Mesothelial cell of epicardium (in vitro differentiated cells): ENCODE data around the gene FGF12. TPM values are rescaled to one million over a fixed set of nuclear protein-coding genes. Genes with fewer than 3 reads are reported as not detected.
"Not testable (repeated sequence)": the region's sequence is repeated elsewhere in the genome, so short reads cannot be mapped to it uniquely, and the experiment has no call there.

Experiments used
- DNase-seq, 2 experiments: peaks; one replicate each; pipeline ENCODE4 v3.0.0; 2021; ENCODE audit warnings: low spot score in 2 of 2; ENCODE audit not compliant: unreplicated experiment in 2 of 2
- H3K27ac Mint-ChIP-seq: 2 replicates; pipeline ENCODE4 v1.8.0; 2021; ENCODE audit warnings: mixed read lengths
- H3K27me3 Mint-ChIP-seq: 2 replicates; pipeline ENCODE4 v1.8.0; 2021; ENCODE audit warnings: low read depth, mixed read lengths
- H3K36me3 Mint-ChIP-seq: 2 replicates; pipeline ENCODE4 v1.8.0; 2021; ENCODE audit warnings: mixed read lengths
- H3K4me1 Mint-ChIP-seq: 2 replicates; pipeline ENCODE4 v1.8.0; 2021; ENCODE audit warnings: mixed read lengths
- H3K4me3 Mint-ChIP-seq: 2 replicates; pipeline ENCODE4 v1.8.0; 2021; ENCODE audit warnings: mild to moderate bottlenecking, moderate library complexity, mixed read lengths
- H3K9me3 Mint-ChIP-seq: 2 replicates; pipeline ENCODE4 v1.8.0; 2021; ENCODE audit warnings: mixed read lengths
- CTCF ChIP-seq: fragments of 200-600 bp; sonication (generic); IDR thresholded peaks from one replicate; pipeline ENCODE4 v1.5.0; 2021; ENCODE audit warnings: antibody characterized with exemption; ENCODE audit not compliant: unreplicated experiment
- total RNA-seq: library from RNA; stranded (reverse); gene quantifications from 3 replicates; pipeline ENCODE4 v1.2.1, GENCODE V29; 2021

Gene FGF12
- total RNA-seq, 1 donor from 2014 or later = 1.0 TPM

GRCh38 chr3:192747746-192748145, 20.4 kb upstream of the FGF12 start:
- Mint-ChIP-seq H3K27me3 (no peaks in the 10 kb centered on the region), H3K4me1 (peaks cover 4% of the 10 kb centered on the region), H3K36me3 (no peaks in the 10 kb centered on the region), H3K4me3 (no peak overlapping the region), H3K27ac (no peak overlapping the region), H3K9me3 (no peaks in the 10 kb centered on the region)
- no peak for DNase-seq
- no peak for TF ChIP-seq CTCF

- peaks cover 4% of the 10 kb centered on the region for H3K4me1 Mint-ChIP-seq
- no peak overlapping the region for H3K4me3 Mint-ChIP-seq
- no peaks in the 10 kb centered on the region for H3K36me3 Mint-ChIP-seq
- no peaks in the 10 kb centered on the region for H3K9me3 Mint-ChIP-seq
- no peak for DNase-seq
- H3K27ac Mint-ChIP-seq = no peak overlapping the region
- no peak for TF ChIP-seq CTCF
- H3K27me3 Mint-ChIP-seq = no peaks in the 10 kb centered on the region
These were observed 19.8 kb upstream of the FGF12 start for GRCh38 chr3:192747145-192747544.

GRCh38 chr3:192745150-192745549, 17.8 kb upstream of the FGF12 start:
- Mint-ChIP-seq H3K4me3 (no peak overlapping the region), H3K4me1 (peaks cover 2% of the 10 kb centered on the region), H3K27ac (no peak overlapping the region)

GRCh38 chr3:192744604-192745003, 17.3 kb upstream of the FGF12 start:
- H3K9me3 Mint-ChIP-seq, H3K4me1 Mint-ChIP-seq, H3K27me3 Mint-ChIP-seq, H3K27ac Mint-ChIP-seq, H3K36me3 Mint-ChIP-seq: not testable (repeated sequence)
- peak in 1 of 2 experiments; percentile 39 for DNase-seq
- peak overlapping the region; percentile 49 for H3K4me3 Mint-ChIP-seq

More at GRCh38 chr3:192745150-192745549, 17.8 kb upstream of the FGF12 start:
- DNase-seq = no peak
- Mint-ChIP-seq H3K36me3 (no peaks in the 10 kb centered on the region), H3K27me3 (no peaks in the 10 kb centered on the region), H3K9me3 (no peaks in the 10 kb centered on the region)
- TF ChIP-seq CTCF = no peak

- Mint-ChIP-seq H3K4me3 (no peak overlapping the region), H3K36me3 (no peaks in the 10 kb centered on the region), H3K27ac (no peak overlapping the region), H3K4me1 (no peaks in the 10 kb centered on the region), H3K27me3 (peaks cover 3% of the 10 kb centered on the region), H3K9me3 (no peaks in the 10 kb centered on the region)
- TF ChIP-seq CTCF = no peak
- no peak for DNase-seq
These were observed 10.2 kb upstream of the FGF12 start for GRCh38 chr3:192737506-192737905.

- no peak overlapping the region for H3K4me3 Mint-ChIP-seq
- peaks cover 28% of the 10 kb centered on the region for H3K27me3 Mint-ChIP-seq
- no peak for TF ChIP-seq CTCF
These were observed 3.9 kb upstream of the FGF12 start for GRCh38 chr3:192731233-192731632.

More at GRCh38 chr3:192731233-192731632, 3.9 kb upstream of the FGF12 start:
- peak in 1 of 2 experiments; percentile 23 for DNase-seq
- Mint-ChIP-seq H3K27ac (no peak overlapping the region), H3K9me3 (no peaks in the 10 kb centered on the region), H3K36me3 (no peaks in the 10 kb centered on the region), H3K4me1 (peaks cover 12% of the 10 kb centered on the region)
